Measurements from ENCODE around the gene NIM1K.
A peak's percentile ranks its signal among the peaks of the same experiment; 100 is the strongest.

The NIM1K gene

DNA sequence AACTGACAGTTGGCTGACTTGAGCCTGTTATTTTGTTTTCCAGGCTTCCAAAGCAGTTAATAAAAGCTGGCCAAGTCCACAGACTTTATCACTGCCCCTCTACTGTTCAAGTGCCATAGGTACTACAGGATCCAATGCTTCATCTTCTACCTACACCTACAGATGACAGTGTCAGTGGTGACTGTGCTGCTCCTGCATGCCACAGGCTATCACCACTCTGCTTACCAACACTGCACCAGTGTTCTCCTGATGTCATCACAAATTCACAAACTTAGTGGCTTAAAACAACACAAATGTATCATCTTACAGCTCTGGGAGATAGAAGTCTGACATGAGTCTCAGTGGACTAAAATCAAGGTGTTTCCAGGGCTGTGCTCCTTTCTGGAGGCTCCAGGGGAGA lies 94.6 kb downstream of the NIM1K start:
- TF ChIP-seq, protein P1, sequence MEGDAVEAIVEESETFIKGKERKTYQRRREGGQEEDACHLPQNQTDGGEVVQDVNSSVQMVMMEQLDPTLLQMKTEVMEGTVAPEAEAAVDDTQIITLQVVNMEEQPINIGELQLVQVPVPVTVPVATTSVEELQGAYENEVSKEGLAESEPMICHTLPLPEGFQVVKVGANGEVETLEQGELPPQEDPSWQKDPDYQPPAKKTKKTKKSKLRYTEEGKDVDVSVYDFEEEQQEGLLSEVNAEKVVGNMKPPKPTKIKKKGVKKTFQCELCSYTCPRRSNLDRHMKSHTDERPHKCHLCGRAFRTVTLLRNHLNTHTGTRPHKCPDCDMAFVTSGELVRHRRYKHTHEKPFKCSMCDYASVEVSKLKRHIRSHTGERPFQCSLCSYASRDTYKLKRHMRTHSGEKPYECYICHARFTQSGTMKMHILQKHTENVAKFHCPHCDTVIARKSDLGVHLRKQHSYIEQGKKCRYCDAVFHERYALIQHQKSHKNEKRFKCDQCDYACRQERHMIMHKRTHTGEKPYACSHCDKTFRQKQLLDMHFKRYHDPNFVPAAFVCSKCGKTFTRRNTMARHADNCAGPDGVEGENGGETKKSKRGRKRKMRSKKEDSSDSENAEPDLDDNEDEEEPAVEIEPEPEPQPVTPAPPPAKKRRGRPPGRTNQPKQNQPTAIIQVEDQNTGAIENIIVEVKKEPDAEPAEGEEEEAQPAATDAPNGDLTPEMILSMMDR (conservative IDR thresholded peaks at IDR 0.05; ENCODE audit: control insufficient read depth, insufficient read depth, low read depth, low read length), result no peak
- no peak overlapping the region for H3K4me3 ChIP-seq (ENCODE audit: control insufficient read depth, low read depth, low read length)
- DNase-seq (ENCODE audit: low read depth), result no peak

DNA sequence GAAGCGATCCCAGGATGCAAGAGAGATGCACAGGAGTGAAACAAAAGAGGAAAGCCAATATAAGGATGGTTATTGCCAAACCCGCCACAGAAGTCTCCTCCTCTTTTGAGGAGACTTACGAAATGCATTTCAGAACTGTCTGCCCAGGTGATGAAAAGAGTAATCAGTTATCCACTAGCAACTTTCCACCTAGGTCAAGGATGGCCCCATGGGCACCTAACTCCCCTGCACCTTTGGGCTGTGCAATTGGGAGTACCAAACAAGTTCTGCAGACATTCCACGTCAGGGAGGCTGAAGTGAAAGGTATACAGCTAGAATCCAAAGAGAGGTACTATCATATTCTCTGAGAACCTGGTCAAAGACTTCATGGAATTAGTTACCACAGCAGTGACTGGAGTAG lies 95.5 kb downstream of the NIM1K start:
- TF ChIP-seq, protein P1 (conservative IDR thresholded peaks at IDR 0.05; ENCODE audit: control insufficient read depth, insufficient read depth, low read depth, low read length), result no peak
- no peak overlapping the region for H3K4me3 ChIP-seq (ENCODE audit: control insufficient read depth, low read depth, low read length)
- DNase-seq (ENCODE audit: low read depth), result no peak

DNA sequence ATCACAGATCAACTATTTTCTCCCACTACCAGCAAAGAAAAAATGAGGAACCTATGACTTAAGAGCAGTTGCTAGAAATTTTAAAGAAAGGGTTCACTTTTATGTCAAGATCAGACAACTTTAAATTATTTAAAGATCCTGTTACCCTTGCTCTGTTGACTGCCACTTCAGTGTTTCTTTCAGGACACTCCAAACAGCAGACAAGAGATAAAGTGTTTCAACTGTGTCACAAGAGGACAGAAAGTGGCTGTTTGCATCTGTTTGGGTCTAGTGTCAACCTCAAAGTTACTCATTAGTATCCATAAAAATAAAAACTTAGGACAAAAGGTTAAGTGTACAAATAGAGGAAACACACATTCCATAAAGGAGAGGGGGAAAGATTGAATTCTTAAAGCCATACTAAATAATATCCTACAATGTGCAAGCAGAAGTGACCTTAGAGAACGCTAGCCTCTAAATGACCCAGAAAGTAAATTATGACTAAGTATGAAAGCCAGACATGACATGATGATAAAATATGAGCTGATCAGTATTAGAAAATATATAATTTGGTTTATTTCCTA lies 96.3 kb downstream of the NIM1K start:
- TF ChIP-seq, protein P1 (conservative IDR thresholded peaks at IDR 0.05; ENCODE audit: control insufficient read depth, insufficient read depth, low read depth, low read length), result no peak
- no peak for DNase-seq (ENCODE audit: low read depth)
- no peak overlapping the region for H3K4me3 ChIP-seq (ENCODE audit: control insufficient read depth, low read depth, low read length)

DNA sequence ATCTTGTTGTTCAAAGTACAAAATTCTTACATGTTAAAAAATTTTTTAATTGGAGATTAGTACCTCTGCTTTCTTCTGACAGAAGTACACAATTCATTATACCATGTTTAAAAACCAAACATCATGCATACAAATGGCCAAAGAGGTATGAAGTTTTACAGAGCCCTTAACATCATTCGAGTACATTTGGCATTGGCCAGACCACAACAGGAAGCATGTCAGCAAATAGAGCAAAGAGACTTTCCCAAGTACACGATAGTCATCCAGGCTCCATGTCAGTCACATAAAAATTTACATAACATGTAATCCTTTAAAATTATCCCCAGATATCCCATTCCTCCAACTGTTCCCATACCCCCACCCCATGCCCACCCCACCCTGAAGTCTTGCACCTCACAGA lies 98.7 kb downstream of the NIM1K start:
- no peak for DNase-seq (ENCODE audit: low read depth)
- no peak overlapping the region for H3K4me3 ChIP-seq (ENCODE audit: control insufficient read depth, low read depth, low read length)
- TF ChIP-seq, protein P1 (conservative IDR thresholded peaks at IDR 0.05; ENCODE audit: control insufficient read depth, insufficient read depth, low read depth, low read length), result no peak

DNA sequence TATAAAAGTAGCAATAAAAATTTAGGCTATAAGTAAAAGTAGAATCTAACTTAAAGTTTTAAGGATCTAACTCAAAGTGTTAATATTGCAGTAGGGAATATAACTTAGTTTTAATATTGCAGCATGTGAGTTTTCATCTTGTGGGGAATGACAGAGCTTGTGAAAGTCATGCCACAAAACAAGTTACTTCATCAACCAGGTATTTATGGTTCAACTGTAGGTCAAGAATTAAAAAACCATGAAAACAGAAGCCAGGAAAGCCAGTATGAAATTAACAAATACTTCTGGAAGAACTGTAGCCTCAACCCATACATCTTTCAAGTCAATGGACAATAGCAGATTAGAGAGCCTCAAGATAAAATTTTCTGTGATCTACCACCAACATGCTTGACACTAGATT lies 102.2 kb downstream of the NIM1K start:
- TF ChIP-seq, protein P1 (conservative IDR thresholded peaks at IDR 0.05; ENCODE audit: control insufficient read depth, insufficient read depth, low read depth, low read length), result no peak
- DNase-seq (ENCODE audit: low read depth), result peak; percentile 42
- no peak overlapping the region for H3K4me3 ChIP-seq (ENCODE audit: control insufficient read depth, low read depth, low read length)

DNA sequence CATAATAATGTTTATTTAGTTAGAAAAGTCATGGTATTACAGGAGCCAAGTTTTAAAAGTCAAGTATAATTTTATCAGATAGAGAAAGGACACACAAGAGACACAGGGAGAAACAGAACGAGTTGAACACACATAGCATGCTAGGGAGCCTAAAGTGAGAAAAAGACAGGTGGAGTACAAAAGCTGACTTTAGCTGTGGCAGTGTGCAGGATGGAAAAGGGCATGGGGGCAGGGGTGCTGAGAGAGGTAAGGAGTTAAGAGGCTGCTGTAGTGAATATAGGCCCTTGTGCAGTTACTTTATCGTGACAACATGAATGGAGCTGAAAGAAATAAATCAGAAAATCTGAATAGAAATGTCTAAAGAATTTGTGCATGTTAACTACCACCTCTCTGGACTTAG lies 103.2 kb downstream of the NIM1K start:
- H3K4me3 ChIP-seq (ENCODE audit: control insufficient read depth, low read depth, low read length), result no peak overlapping the region
- DNase-seq (ENCODE audit: low read depth), result no peak
- TF ChIP-seq, protein P1 (conservative IDR thresholded peaks at IDR 0.05; ENCODE audit: control insufficient read depth, insufficient read depth, low read depth, low read length), result no peak

DNA sequence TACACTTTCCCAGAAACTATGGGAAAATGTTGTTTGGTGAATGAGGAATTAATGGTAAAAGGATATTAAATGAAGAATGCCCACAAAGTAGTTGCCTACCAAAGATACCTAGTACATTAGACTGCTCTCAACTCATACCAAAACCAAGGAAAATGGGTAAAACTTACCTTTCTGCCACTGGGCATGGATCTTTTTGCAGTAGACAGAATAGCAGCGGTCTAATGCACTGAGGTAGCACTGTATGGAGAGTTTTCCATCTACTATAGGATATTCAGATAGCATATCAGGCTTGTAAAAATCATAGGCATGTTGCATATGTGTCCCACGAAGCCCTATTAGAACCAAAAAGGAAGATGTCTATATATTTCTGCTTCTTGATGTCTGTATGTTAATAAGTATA lies 104.8 kb downstream of the NIM1K start:
- TF ChIP-seq, protein P1 (conservative IDR thresholded peaks at IDR 0.05; ENCODE audit: control insufficient read depth, insufficient read depth, low read depth, low read length), result no peak
- H3K4me3 ChIP-seq (ENCODE audit: control insufficient read depth, low read depth, low read length), result no peak overlapping the region
- DNase-seq (ENCODE audit: low read depth), result no peak

All from fibroblast of mammary gland (primary cell).